ENCODE data around the gene GMDS. TPM values are rescaled to one million over a fixed set of nuclear protein-coding genes. Genes with fewer than 3 reads are reported as not detected.

GMDS gene
- total and polyA plus RNA-seq, 2 of the 13 experiments (the other 11 are each of a cell fraction or from before 2014, with no cell fraction given): 64.4 to 112 TPM

- Histone ChIP-seq H3K79me2 (ENCODE audit: insufficient read depth, low read length) (peaks cover 98% of the 10 kb centered on the region), H2AFZ (ENCODE audit: low read length) (no peak overlapping the region), H4K20me1 (ENCODE audit: insufficient read depth, low read length) (peaks cover 25% of the 10 kb centered on the region), H3K9me3 (ENCODE audit: low read length) (peaks cover 2% of the 10 kb centered on the region; the same call in 1 of the 2 replicates), H3K36me3 (replicated peaks in 1 of 2; ENCODE audit: control insufficient read depth in 1 of 2, insufficient read depth in 2 of 2, low read length in 2 of 2) (peaks cover 0 to 2% of the 10 kb centered on the region in 2 experiments; a peak in 3 of 5 replicates), H3K4me3 (replicated peaks in 1 of 3; ENCODE audit: insufficient read depth in 1 of 3, low read depth in 2 of 3, low read length in 3 of 3) (no peak overlapping the region), H3K27me3 (ENCODE audit: control insufficient read depth in 1 of 2, insufficient read depth in 2 of 2, low read length in 2 of 2) (no peaks in the 10 kb centered on the region), H3K4me1 (ENCODE audit: insufficient read depth, low read length) (peaks cover 26% of the 10 kb centered on the region), H3K4me2 (ENCODE audit: low read depth, low read length) (no peak overlapping the region), H3K27ac (ENCODE audit: extremely low read length, insufficient read depth, low read length) (no peak overlapping the region), H3K9ac (ENCODE audit: insufficient read depth, low read depth, low read length) (no peak overlapping the region)
- ATAC-seq (no peak), DNase-seq (ENCODE audit: low spot score) (no peak), FAIRE-seq (no peak)
- in situ Hi-C loops (cut with HindIII; ENCODE audit: extremely low pct_ligation_motif_present, low pct_unique_long_range_greater_than_20kb) (no loop called here), intact Hi-C loops (cut with micrococcal nuclease; ENCODE audit: unreplicated experiment) (loop anchor here (10.0 kb wide), 1 partner anchor 262 kb away; no protein-coding TSS in a partner anchor)
- ChIA-PET POLR2A (no interaction called here), CTCF (ENCODE audit: low intra/inter-chr PET ratio, low total read pairs) (no interaction called here)
- BruUV-seq (replicated peaks): no TSS peak
- TF ChIP-seq ZXDC (CRISPR knock-in tag; IDR thresholded peaks at IDR 0.05) (no peak), CREBL2 (CRISPR knock-in tag; IDR thresholded peaks at IDR 0.05; ENCODE audit: borderline replicate concordance) (no peak), ZNF883 (CRISPR knock-in tag; IDR thresholded peaks at IDR 0.05; ENCODE audit: not compliant biosample characterization) (no peak), ZNF572 (CRISPR knock-in tag; IDR thresholded peaks at IDR 0.05) (no peak), ZNF713 (CRISPR knock-in tag; IDR thresholded peaks at IDR 0.05) (no peak), TOE1 (CRISPR knock-in tag; IDR thresholded peaks at IDR 0.05) (no peak), GATA4 (IDR thresholded peaks at IDR 0.05; ENCODE audit: borderline replicate concordance, low read depth) (no peak), ETS1 (CRISPR knock-in tag; IDR thresholded peaks at IDR 0.05) (no peak), ZNF17 (CRISPR knock-in tag; IDR thresholded peaks at IDR 0.05) (no peak), ZNF770 (CRISPR knock-in tag; IDR thresholded peaks at IDR 0.05) (no peak), ZNF720 (CRISPR knock-in tag; IDR thresholded peaks at IDR 0.05) (no peak), ZBTB25 (CRISPR knock-in tag; IDR thresholded peaks at IDR 0.05) (no peak), ELF4 (CRISPR knock-in tag; IDR thresholded peaks at IDR 0.05; ENCODE audit: borderline replicate concordance) (no peak), FOXP1 (IDR thresholded peaks at IDR 0.05) (no peak), FOXP1 (CRISPR knock-in tag; IDR thresholded peaks at IDR 0.05) (no peak), ARID3A (IDR thresholded peaks at IDR 0.05; ENCODE audit: low read depth, low read length) (no peak), ZNF232 (CRISPR knock-in tag; IDR thresholded peaks at IDR 0.05; ENCODE audit: borderline replicate concordance) (no peak), HDAC1 (CRISPR knock-in tag; IDR thresholded peaks at IDR 0.05) (no peak)
These were observed 62.2 kb downstream of the GMDS start for GRCh38 chr6:2183246-2183645.
